Endothelial cell of umbilical vein (primary cell): ENCODE results near the gene CTR9. TPM values are rescaled to one million over a fixed set of nuclear protein-coding genes. Genes with fewer than 3 reads are reported as not detected.

Experiments
- BruUV-seq: library from RNA; stranded (reverse); fragments of 400-500 nt; replicated peaks from 2 replicates; lab custom pipeline; 2021; lab: Mats Ljungman, UMichigan
- CTCF ChIA-PET: fragments of 300-600, 350-600 bp; sonication (Branson Sonifier 250); formaldehyde crosslinking; loops from one replicate; lab custom pipeline; 2021; ENCODE audit warnings: antibody characterized with exemption, inconsistent platforms; lab: Charles Lee
- POLR2A ChIA-PET: fragments of 300-600, 350-600 bp; sonication (Branson Sonifier 250); formaldehyde crosslinking; loops from one replicate; lab custom pipeline; 2021; ENCODE audit warnings: antibody characterized with exemption, inconsistent platforms; lab: Charles Lee
- DNase-seq: peaks from one replicate; pipeline ENCODE4 v3.0.0-alpha.2; 2011; ENCODE audit warnings: low read depth, low spot score
- FAIRE-seq: peaks from 2 replicates; lab custom pipeline; 2011; peaks lifted over from hg19 to GRCh38; lab: Jason Lieb, UNC
- H2AFZ ChIP-seq: 2 replicates; pipeline ENCODE4 v1.6.0; 2012; ENCODE audit warnings: low read depth, low read length, control low read depth, inconsistent platforms
- H3K27ac ChIP-seq: 2 replicates; pipeline ENCODE4 v1.5.1; 2011; ENCODE audit warnings: low read depth, mild to moderate bottlenecking, control low read depth, low read length, moderate library complexity; ENCODE audit not compliant: insufficient read depth
- H3K27me3 ChIP-seq, 2 experiments: 2 replicates each; pipeline versions ENCODE4 v1.6.0 to v1.6.1; 2011; ENCODE audit warnings: low read length in 2 of 2, mixed read lengths in 1 of 2; ENCODE audit not compliant: control insufficient read depth in 2 of 2, insufficient read depth in 2 of 2
- H3K36me3 ChIP-seq, 2 experiments: 2 replicates in 1 of 2; 3 replicates in 1 of 2; pipeline ENCODE4 v1.5.1; 2011; ENCODE audit warnings: low read length in 2 of 2, mild to moderate bottlenecking in 1 of 2, moderate library complexity in 1 of 2; ENCODE audit not compliant: control insufficient read depth in 2 of 2, insufficient read depth in 2 of 2; ENCODE audit errors: extremely low read depth in 1 of 2
- H3K4me1 ChIP-seq: 3 replicates; pipeline ENCODE4 v1.5.1; 2011; ENCODE audit warnings: mild to moderate bottlenecking, low read length; ENCODE audit not compliant: control insufficient read depth, insufficient read depth; ENCODE audit errors: extremely low read depth
- H3K4me2 ChIP-seq: 2 replicates; pipeline ENCODE4 v1.6.1; 2011; ENCODE audit warnings: low read length, control low read depth, mixed read lengths; ENCODE audit not compliant: insufficient read depth
- H3K4me3 ChIP-seq, 3 experiments: fragments of 200-600 bp in 1 of 3; sonication (generic), shearing (Covaris generic) in 1 of 3; replicated peaks in 1 of 3; 2 replicates each; pipeline ENCODE4 v1.5.1; 2011 to 2016; ENCODE audit warnings: control low read depth in 3 of 3, low read length in 3 of 3, mild to moderate bottlenecking in 2 of 3, inconsistent platforms in 1 of 3, low read depth in 1 of 3, moderate library complexity in 1 of 3; ENCODE audit not compliant: insufficient read depth in 1 of 3
- H3K79me2 ChIP-seq: 2 replicates; pipeline ENCODE4 v1.6.0; 2012; ENCODE audit warnings: low read length, inconsistent platforms; ENCODE audit not compliant: control insufficient read depth, insufficient read depth
- H3K9ac ChIP-seq: replicated peaks from 2 replicates; pipeline ENCODE3; 2011; ENCODE audit warnings: low read length, control low read depth; ENCODE audit not compliant: insufficient read depth; ENCODE audit errors: extremely low read depth
- H3K9me1 ChIP-seq: replicated peaks from 3 replicates; pipeline ENCODE4 v1.6.0; 2011; ENCODE audit warnings: mild to moderate bottlenecking, low read length; ENCODE audit not compliant: control insufficient read depth, insufficient read depth; ENCODE audit errors: extremely low read depth
- H3K9me3 ChIP-seq: replicated peaks from 2 replicates; pipeline ENCODE4 v1.5.1; 2012; ENCODE audit warnings: low read length, inconsistent platforms; ENCODE audit not compliant: control insufficient read depth, insufficient read depth
- H4K20me1 ChIP-seq: replicated peaks from 2 replicates; pipeline ENCODE3; 2011; ENCODE audit warnings: mild to moderate bottlenecking, low read length; ENCODE audit not compliant: control insufficient read depth, insufficient read depth; ENCODE audit errors: extremely low read depth
- EZH2 ChIP-seq: IDR thresholded peaks from 2 replicates; pipeline ENCODE4 v1.6.1; 2012; ENCODE audit warnings: borderline replicate concordance, low read depth, mild to moderate bottlenecking, moderate library complexity, low read length, inconsistent platforms; ENCODE audit not compliant: severe bottlenecking
- FOS ChIP-seq: IDR thresholded peaks from 2 replicates; pipeline ENCODE4 v1.6.1; 2011; ENCODE audit warnings: mild to moderate bottlenecking, low read length, moderate library complexity, borderline replicate concordance; ENCODE audit not compliant: insufficient read depth
- GATA2 ChIP-seq: IDR thresholded peaks from 2 replicates; pipeline ENCODE4 v1.7.0; 2011; ENCODE audit warnings: low read depth, mild to moderate bottlenecking, moderate library complexity, mixed read lengths, low read length; ENCODE audit not compliant: insufficient read length, insufficient read depth
- JUN ChIP-seq: IDR thresholded peaks from 2 replicates; pipeline ENCODE4 v1.6.1; 2011; ENCODE audit warnings: borderline replicate concordance, low read depth; ENCODE audit not compliant: insufficient read length, insufficient read depth
- MYC ChIP-seq: IDR thresholded peaks from one replicate; pipeline ENCODE4 v1.6.1; 2011; ENCODE audit warnings: mild to moderate bottlenecking, low read depth, low read length
- POLR2A ChIP-seq: IDR thresholded peaks from 2 replicates; pipeline ENCODE4 v1.6.1; 2012; ENCODE audit warnings: low read depth, mild to moderate bottlenecking, control low read depth, low read length
- POLR2AphosphoS5 ChIP-seq: IDR thresholded peaks from 2 replicates; pipeline ENCODE4 v1.6.1; 2012; ENCODE audit warnings: low read depth, mild to moderate bottlenecking, control low read depth, low read length, moderate library complexity; ENCODE audit not compliant: insufficient read depth
- dilution Hi-C: fragments of 300-500 bp; cut with MboI; formaldehyde crosslinking; loops from one replicate; pipeline ENCODE4 v1.15.0; 2019; ENCODE audit warnings: low sequenced_read_pairs; ENCODE audit not compliant: extremely low pct_ligation_motif_present
- intact Hi-C: fragments of 100-400 bp; cut with micrococcal nuclease; formaldehyde crosslinking; loops from one replicate; pipeline ENCODE4 v1.10.0; 2022
- polyA plus RNA-seq, 4 experiments: library from polyadenylated mRNA; depleted of rRNA in 3 of 4; stranded (reverse) in 3 of 4; unstranded in 1 of 4; fragments of >200 nt; gene quantifications; 2 replicates each; pipeline versions ENCODE4 v1.2.1 to v1.2.3, GENCODE V29; 2011 to 2012; ENCODE audit warnings: missing spikeins in 1 of 4
- total RNA-seq: library from RNA; stranded (reverse); gene quantifications from 2 replicates; pipeline ENCODE4 v1.2.3, GENCODE V29; 2021
- TF ChIP-seq, protein P1 (sequence below): IDR thresholded peaks from 2 replicates; pipeline ENCODE4 v1.6.1; 2011; ENCODE audit not compliant: insufficient read depth, insufficient read length
- TF ChIP-seq, protein P2 (sequence below), 2 donors: IDR thresholded peaks; 1 replicate in 1 of 2; 2 replicates in 1 of 2; pipeline ENCODE4 v1.5.1; 2011; ENCODE audit warnings: low read length in 2 of 2, mild to moderate bottlenecking in 2 of 2, moderate library complexity in 2 of 2, control low read depth in 1 of 2, inconsistent platforms in 1 of 2, low read depth in 1 of 2; ENCODE audit not compliant: insufficient read depth in 1 of 2; ENCODE audit errors: extremely low read depth in 1 of 2

The CTR9 gene
- total and polyA plus RNA-seq, 2 donors (not counting 3 experiments of a cell fraction or from before 2014, with no cell fraction given), result 7.5 to 33.2 TPM

DNA sequence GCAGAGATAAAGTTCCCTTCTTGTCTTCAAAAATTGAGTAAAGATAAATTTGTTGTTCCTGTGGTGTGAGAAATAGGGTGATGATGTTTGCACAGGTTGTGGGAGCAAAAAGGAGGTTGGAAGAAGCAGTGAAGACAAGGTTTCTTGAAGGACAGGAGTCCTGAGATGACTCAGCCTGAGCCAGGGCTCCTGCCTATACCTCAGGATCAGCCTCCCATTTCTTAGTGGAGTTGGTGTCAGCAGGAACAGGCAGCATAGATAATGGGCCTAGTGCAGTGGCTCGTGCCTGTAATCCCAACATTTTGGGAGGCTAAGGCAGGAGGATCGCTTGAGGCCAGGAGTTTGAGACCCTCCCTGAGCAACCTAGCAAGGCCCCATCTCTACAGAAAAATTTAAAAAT lies 29.0 kb downstream of the CTR9 start:
- ChIA-PET POLR2A (no interaction called here), CTCF (interaction anchor here (1.2 to 1.6 kb wide), 3 partner anchors 9 to 13 kb away, joined by 3 to 8 read pairs (median 3); no protein-coding TSS in a partner anchor)
- no peak overlapping the region for H3K4me3 ChIP-seq
- intact Hi-C loops, result no loop called here
- H3K9me3 ChIP-seq, result no peaks in the 10 kb centered on the region
- no peak overlapping the region for H2AFZ ChIP-seq
- dilution Hi-C loops, result no loop called here
- FAIRE-seq (no peak), DNase-seq (no peak)
- no peak overlapping the region for H3K4me2 ChIP-seq
- H4K20me1 ChIP-seq, result no peaks in the 10 kb centered on the region
- H3K27ac ChIP-seq, result no peak overlapping the region
- no TSS peak for BruUV-seq
- no peak overlapping the region for H3K9ac ChIP-seq
- peaks cover 13 to 19% of the 10 kb centered on the region in 2 experiments for H3K36me3 ChIP-seq
- TF ChIP-seq POLR2A (no peak), MYC (no peak), GATA2 (no peak), JUN (no peak), POLR2AphosphoS5 (no peak), EZH2 (no peak), FOS (no peak)
- TF ChIP-seq, protein P1, sequence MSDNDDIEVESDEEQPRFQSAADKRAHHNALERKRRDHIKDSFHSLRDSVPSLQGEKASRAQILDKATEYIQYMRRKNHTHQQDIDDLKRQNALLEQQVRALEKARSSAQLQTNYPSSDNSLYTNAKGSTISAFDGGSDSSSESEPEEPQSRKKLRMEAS, result no peak
- TF ChIP-seq, protein P2, sequence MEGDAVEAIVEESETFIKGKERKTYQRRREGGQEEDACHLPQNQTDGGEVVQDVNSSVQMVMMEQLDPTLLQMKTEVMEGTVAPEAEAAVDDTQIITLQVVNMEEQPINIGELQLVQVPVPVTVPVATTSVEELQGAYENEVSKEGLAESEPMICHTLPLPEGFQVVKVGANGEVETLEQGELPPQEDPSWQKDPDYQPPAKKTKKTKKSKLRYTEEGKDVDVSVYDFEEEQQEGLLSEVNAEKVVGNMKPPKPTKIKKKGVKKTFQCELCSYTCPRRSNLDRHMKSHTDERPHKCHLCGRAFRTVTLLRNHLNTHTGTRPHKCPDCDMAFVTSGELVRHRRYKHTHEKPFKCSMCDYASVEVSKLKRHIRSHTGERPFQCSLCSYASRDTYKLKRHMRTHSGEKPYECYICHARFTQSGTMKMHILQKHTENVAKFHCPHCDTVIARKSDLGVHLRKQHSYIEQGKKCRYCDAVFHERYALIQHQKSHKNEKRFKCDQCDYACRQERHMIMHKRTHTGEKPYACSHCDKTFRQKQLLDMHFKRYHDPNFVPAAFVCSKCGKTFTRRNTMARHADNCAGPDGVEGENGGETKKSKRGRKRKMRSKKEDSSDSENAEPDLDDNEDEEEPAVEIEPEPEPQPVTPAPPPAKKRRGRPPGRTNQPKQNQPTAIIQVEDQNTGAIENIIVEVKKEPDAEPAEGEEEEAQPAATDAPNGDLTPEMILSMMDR (IDR thresholded peaks at IDR 0.05; ENCODE audit: extremely low read depth in 1 of 2, insufficient read depth in 1 of 2, low read depth in 1 of 2, low read length in 2 of 2), result no peak
- no peaks in the 10 kb centered on the region for H3K27me3 ChIP-seq
- H3K79me2 ChIP-seq, result no peaks in the 10 kb centered on the region
- no peaks in the 10 kb centered on the region for H3K9me1 ChIP-seq
- peaks cover 14% of the 10 kb centered on the region for H3K4me1 ChIP-seq
